Measurements from ENCODE around the gene RHO.

Gene RHO

DNA sequence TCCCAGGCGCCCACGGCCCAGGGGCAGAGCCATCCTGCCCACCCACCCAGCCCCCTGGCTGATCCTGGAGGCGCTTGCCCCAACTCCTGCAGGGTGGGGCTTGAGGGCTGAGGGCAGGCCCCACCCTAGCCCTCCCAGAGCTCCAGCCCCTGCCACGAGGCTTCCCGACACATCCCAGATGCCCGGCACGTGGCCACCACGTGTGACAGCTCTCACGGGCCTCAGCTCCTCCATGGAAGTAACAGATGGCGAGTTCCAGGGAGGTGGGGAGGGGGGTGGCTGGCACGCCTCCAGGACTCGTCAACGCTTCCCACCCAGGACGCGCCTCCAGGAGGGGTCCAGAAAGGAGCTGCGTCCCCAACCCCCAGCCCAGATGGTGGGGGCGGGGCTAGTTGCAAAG is 48.9 kb downstream of the RHO start:
- DNase-seq (ENCODE audit: low read depth in 2 of 2), result no peak

DNA sequence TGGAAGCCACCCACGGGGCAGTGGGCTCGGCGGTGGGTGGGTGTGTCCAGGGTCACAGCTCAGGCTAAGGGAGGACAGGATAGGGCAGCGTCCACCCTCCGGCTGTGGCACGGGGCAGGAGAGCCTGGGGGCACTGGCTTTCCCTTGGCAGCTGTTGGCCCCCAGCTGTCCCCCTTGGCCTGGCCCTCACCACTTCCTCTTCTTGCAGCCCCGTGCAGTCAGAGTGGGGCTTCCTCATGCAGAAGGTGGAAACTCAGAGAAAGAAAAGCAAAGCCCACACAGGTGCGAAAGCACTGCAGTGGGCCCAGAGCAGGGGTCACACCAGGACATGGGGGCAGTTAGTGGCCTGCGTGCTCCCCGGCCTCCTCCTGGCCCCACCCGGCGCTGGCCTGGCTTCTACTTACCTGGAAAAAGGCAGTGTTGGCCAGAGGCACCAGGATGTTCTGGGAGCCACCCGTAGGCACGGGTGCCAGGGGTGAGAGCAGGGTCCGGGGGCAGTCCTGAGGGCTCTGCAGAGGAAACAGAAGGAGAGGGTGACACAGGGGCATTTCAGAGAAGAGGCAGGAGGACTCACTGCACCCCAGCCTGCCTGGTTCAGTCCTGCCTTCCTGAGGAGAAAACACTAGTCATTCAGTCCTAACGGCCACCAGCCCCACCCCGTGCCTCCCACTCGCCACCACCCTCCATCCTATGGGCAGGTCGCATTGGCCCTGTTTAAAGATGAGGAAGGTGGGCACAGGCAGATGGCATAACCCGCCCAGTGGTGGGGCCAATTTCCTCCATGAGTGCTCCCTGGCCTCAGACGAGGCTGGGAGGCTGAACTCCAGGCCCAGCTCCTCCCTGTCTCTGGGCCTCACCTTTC is 49.7 kb downstream of the RHO start:
- no peak for DNase-seq (ENCODE audit: low read depth in 2 of 2)

DNA sequence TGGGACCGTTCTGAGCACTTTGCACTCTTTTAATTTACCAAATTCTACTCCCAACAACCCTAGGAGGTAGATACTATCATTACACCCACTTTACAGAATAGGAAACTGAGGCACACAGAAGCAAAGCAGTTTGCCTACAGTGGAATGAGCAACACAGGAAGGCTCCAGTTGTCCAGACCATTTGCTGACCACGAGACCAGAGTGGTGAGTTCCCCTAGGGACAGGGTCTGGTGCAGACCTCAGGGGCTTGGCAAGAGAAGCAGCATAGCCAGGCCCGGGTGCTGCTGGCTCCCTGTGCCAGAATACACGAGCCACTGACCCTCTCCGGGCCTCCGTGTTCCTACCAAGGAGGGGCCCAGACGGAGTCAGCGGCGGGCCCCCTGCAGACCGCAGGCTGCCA is 51.6 kb downstream of the RHO start:
- no peak for DNase-seq (ENCODE audit: low read depth in 2 of 2)

DNA sequence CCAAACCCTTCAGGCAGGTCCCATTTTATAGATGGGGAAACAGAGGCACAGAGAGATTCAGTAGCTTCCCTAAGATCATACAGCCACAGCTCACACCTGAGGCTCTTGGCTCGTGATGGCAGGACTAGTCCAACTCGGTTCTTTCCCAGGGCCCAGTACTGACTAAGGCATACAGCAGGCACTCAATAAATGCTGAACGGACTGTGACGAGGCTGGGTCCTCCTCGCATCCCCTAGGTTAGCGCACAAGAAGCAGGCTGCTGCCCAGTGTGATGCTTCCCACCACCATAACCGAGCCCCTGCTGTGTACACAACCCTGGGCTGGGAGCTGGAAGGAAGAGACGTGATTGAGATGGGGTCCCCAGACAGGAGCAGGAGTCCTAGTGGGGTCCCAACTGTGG is 53.2 kb downstream of the RHO start:
- no peak for DNase-seq (ENCODE audit: low read depth in 2 of 2)

- DNase-seq (ENCODE audit: low read depth in 2 of 2), result no peak
Measured at GRCh38 chr3:129582799-129583198, 54.4 kb downstream of the RHO start.

DNA sequence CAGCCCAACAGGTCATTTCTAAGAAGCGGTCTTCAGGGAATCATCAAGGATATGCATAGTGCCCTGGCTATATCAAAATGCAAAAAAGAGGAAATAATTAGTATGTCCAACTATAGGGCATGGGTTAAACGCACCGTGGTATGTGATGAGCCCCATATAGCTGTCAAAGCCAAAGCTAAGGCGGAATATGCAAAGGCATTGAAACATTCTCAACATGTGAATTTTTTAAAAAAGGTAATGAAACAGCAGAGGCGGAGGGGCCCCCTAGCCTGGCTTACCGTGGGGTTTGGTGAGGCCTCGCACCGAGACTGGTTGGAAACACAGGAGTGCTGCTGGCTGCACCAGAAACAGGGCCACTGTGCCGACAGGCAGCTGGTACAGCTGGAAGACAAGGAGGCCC is 54.9 kb downstream of the RHO start:
- no peak for DNase-seq (ENCODE audit: low read depth in 2 of 2)

DNA sequence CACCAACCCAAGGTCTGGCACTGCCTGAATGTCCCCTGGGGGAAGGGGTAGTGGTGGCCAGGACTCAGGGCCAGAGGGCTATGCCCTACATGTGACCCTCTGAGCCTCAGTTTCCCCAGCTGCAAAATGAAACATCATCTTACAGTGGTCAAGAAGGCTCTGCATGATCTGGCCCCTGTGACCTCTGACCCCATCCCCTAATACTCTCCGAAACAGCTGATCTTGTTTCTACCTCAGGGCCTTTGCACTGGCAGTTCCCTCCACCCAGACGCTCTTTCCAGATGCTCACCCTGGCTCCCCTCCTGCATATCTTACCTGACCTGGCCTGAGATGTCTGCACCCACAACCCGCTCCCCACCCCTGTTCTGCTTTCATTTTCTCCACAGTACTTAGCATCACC is 56.2 kb downstream of the RHO start:
- no peak for DNase-seq (ENCODE audit: low read depth in 2 of 2)
